SK-N-SH (cell line): Measurements from ENCODE around the gene CDK10. TPM values are rescaled to one million over a fixed set of nuclear protein-coding genes. Genes with fewer than 3 reads are reported as not detected.

Source experiments
- CTCF ChIA-PET: fragments of 300-600, 350-600 bp; formaldehyde crosslinking; extraction: SDS; loops from one replicate; lab custom pipeline; 2021; lab: Yijun Ruan, JAX
- POLR2A ChIA-PET: fragments of 350-600 bp; sonication (Branson Sonifier 250); formaldehyde crosslinking; extraction: SDS; loops from one replicate; lab custom pipeline; 2020; ENCODE audit warnings: antibody characterized with exemption, inconsistent platforms; lab: Yijun Ruan, JAX
- DNase-seq: peaks from one replicate; pipeline ENCODE4 v3.0.0; 2012
- H2AFZ ChIP-seq: fragments of 200-600 bp; sonication (generic); 2 replicates; pipeline ENCODE4 v1.8.1; 2016; ENCODE audit warnings: antibody characterized with exemption, mild to moderate bottlenecking, low read depth
- H3F3A ChIP-seq: fragments of 200-600 bp; sonication (generic); replicated peaks from 2 replicates; pipeline ENCODE3; 2016; ENCODE audit warnings: antibody characterized with exemption, mild to moderate bottlenecking; ENCODE audit not compliant: insufficient read depth
- H3K27ac ChIP-seq, 2 experiments: fragments of 200-500 bp in 1 of 2; fragments of 200-600 bp in 1 of 2; sonication (Bioruptor generic) in 1 of 2; sonication (generic), shearing (Covaris generic) in 1 of 2; 2 replicates each; pipeline versions ENCODE4 v1.5.1 to v1.6.1; 2014 to 2016; ENCODE audit warnings: low read depth in 2 of 2, inconsistent platforms in 1 of 2, low read length in 1 of 2, mild to moderate bottlenecking in 1 of 2, mixed read lengths in 1 of 2
- H3K27me3 ChIP-seq: fragments of 200-600 bp; sonication (generic), shearing (Covaris generic); 2 replicates; pipeline ENCODE4 v1.6.1; 2016; ENCODE audit warnings: mixed run types; ENCODE audit not compliant: insufficient read depth
- H3K36me3 ChIP-seq, 2 experiments: fragments of 200-500 bp in 1 of 2; fragments of 200-600 bp in 1 of 2; sonication (Bioruptor generic) in 1 of 2; sonication (generic) in 1 of 2; replicated peaks in 1 of 2; 2 replicates each; pipeline versions ENCODE3 to v1.5.1; 2014 to 2016; ENCODE audit warnings: low read length in 1 of 2, mild to moderate bottlenecking in 1 of 2; ENCODE audit not compliant: insufficient read depth in 2 of 2, control insufficient read depth in 1 of 2
- H3K4me1 ChIP-seq, 2 experiments: fragments of 200-500 bp in 1 of 2; fragments of 200-600 bp in 1 of 2; sonication (Bioruptor generic) in 1 of 2; sonication (generic), shearing (Covaris generic) in 1 of 2; 2 replicates each; pipeline versions ENCODE4 v1.5.1 to v1.6.1; 2014 to 2016; ENCODE audit warnings: low read depth in 1 of 2, low read length in 1 of 2, mixed run types in 1 of 2; ENCODE audit not compliant: insufficient read depth in 2 of 2, control insufficient read depth in 1 of 2
- H3K4me2 ChIP-seq: fragments of 200-600 bp; sonication (generic), shearing (Covaris generic); 2 replicates; pipeline ENCODE4 v1.6.1; 2017; ENCODE audit warnings: mixed run types
- H3K4me3 ChIP-seq, 2 experiments: fragments of 200-500 bp in 1 of 2; fragments of 200-600 bp in 1 of 2; sonication (Bioruptor generic) in 1 of 2; sonication (generic), shearing (Covaris generic) in 1 of 2; 2 replicates each; pipeline versions ENCODE4 v1.5.1 to v1.8.1; 2014 to 2016; ENCODE audit warnings: low read depth in 2 of 2, inconsistent platforms in 1 of 2, low read length in 1 of 2, mild to moderate bottlenecking in 1 of 2, mixed read lengths in 1 of 2, moderate library complexity in 1 of 2
- H3K79me2 ChIP-seq: fragments of 200-600 bp; sonication (generic); 2 replicates; pipeline ENCODE4 v1.8.1; 2017; ENCODE audit warnings: mild to moderate bottlenecking; ENCODE audit not compliant: insufficient read depth
- H3K9ac ChIP-seq: fragments of 200-600 bp; sonication (generic); 2 replicates; pipeline ENCODE4 v1.6.1; 2017; ENCODE audit warnings: mixed run types
- H3K9me2 ChIP-seq: fragments of 200-600 bp; sonication (generic); 2 replicates; pipeline ENCODE4 v1.6.1; 2017; ENCODE audit warnings: mixed run types
- H3K9me3 ChIP-seq: fragments of 200-600 bp; sonication (generic); 2 replicates; pipeline ENCODE4 v1.6.1; 2017; ENCODE audit warnings: mixed run types, mild to moderate bottlenecking, moderate library complexity
- H4K20me1 ChIP-seq: fragments of 200-600 bp; sonication (generic); 2 replicates; pipeline ENCODE4 v1.6.1; 2017; ENCODE audit warnings: mild to moderate bottlenecking, mixed run types; ENCODE audit not compliant: insufficient read depth
- ELF1 ChIP-seq: IDR thresholded peaks from 2 replicates; pipeline ENCODE4 v1.4.0; 2012
- FOXJ3 ChIP-seq: sonication (generic); formaldehyde crosslinking; IDR thresholded peaks from 2 replicates; pipeline ENCODE4 v1.5.1; 2020; ENCODE audit warnings: mild to moderate bottlenecking, missing genetic modification reagents
- GATA2 ChIP-seq: sonication (generic); formaldehyde crosslinking; IDR thresholded peaks from 2 replicates; pipeline ENCODE4 v1.5.0; 2020; ENCODE audit warnings: mild to moderate bottlenecking, missing genetic modification reagents
- JUND ChIP-seq: IDR thresholded peaks from 2 replicates; pipeline ENCODE4 v1.4.0; 2012
- MEF2A ChIP-seq: IDR thresholded peaks from 2 replicates; pipeline ENCODE4 v1.4.0; 2012; ENCODE audit warnings: low read depth, borderline replicate concordance
- NFIC ChIP-seq: IDR thresholded peaks from 2 replicates; pipeline ENCODE4 v1.4.0; 2012; ENCODE audit warnings: borderline replicate concordance
- NRF1 ChIP-seq: IDR thresholded peaks from 2 replicates; pipeline ENCODE4 v1.6.1; 2012; ENCODE audit warnings: low read depth, mild to moderate bottlenecking, low read length
- POLR2AphosphoS5 ChIP-seq: IDR thresholded peaks from 2 replicates; pipeline ENCODE4 v1.6.1; 2012; ENCODE audit warnings: low read depth, low read length
- RCOR1 ChIP-seq: fragments of 150-350 bp; IDR thresholded peaks from 2 replicates; pipeline ENCODE4 v1.6.1; 2017; ENCODE audit warnings: antibody characterized with exemption, low read length
- TEAD4 ChIP-seq: IDR thresholded peaks from 2 replicates; pipeline ENCODE4 v1.4.0; 2012; ENCODE audit warnings: mild to moderate bottlenecking, borderline replicate concordance; ENCODE audit not compliant: insufficient read depth
- YY1 ChIP-seq: IDR thresholded peaks from 2 replicates; pipeline ENCODE4 v1.4.0; 2012; ENCODE audit warnings: low read depth, mild to moderate bottlenecking
- WGBS: methylation state at CpG from one replicate; pipeline ENCODE4 v1.1.6; 2017; ENCODE audit warnings: low lambda C conversion rate; 5-methylcytosine and 5-hydroxymethylcytosine counted together
- polyA plus RNA-seq, 3 experiments: library from polyadenylated mRNA; depleted of rRNA; stranded (reverse); fragments of >200 nt; gene quantifications; 2 replicates each; pipeline ENCODE4 v1.2.3, GENCODE V29; 2012
- TF ChIP-seq, protein P1 (sequence below): IDR thresholded peaks from 2 replicates; pipeline ENCODE4 v1.4.0; 2012; ENCODE audit warnings: low read depth, borderline replicate concordance
- TF ChIP-seq, protein P2 (sequence below): IDR thresholded peaks from 2 replicates; pipeline ENCODE4 v1.6.1; 2012; ENCODE audit warnings: mild to moderate bottlenecking, low read depth, low read length, moderate library complexity
- TF ChIP-seq, protein P3 (sequence below): IDR thresholded peaks from 2 replicates; pipeline ENCODE4; 2012
- TF ChIP-seq, protein P4 (sequence below): fragments of 200-600 bp; sonication (generic); IDR thresholded peaks from 2 replicates; pipeline ENCODE4 v1.6.1; 2017; ENCODE audit warnings: antibody characterized with exemption, mild to moderate bottlenecking, moderate library complexity
- TF ChIP-seq, protein P5 (sequence below): IDR thresholded peaks from 2 replicates; pipeline ENCODE4 v1.4.0; 2012; ENCODE audit warnings: low read depth

CDK10 gene
- polyA plus RNA-seq, 1 of the 3 experiments (the other 2 are of a cell fraction) = 84.7 TPM

DNA sequence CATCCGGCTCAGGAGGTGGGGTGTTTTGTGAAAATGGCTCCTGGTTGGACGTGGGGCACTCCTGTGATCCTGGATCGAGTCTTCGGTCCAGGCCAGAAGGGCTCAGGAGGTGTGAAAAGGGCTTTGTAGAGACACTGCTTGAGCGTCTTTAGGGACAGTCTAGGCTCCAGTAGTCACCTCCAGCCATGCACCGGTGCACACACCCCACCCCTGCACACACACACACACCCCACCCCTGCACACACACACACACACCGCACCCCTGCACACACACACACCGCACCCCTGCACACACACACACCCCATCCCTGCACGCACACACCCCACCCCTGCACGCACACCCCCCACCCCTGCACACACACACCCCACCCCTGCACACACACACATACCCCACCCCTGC lies 48.0 kb upstream of the CDK10 start:
- no peaks in the 10 kb centered on the region for H3K9me2 ChIP-seq
- 84% methylated on average over 9 of the region's 10 CpGs for WGBS
- H3F3A ChIP-seq = peaks cover 12% of the 10 kb centered on the region
- ChIA-PET CTCF (no interaction called here), POLR2A (no interaction called here)
- no peak for DNase-seq
- no peaks in the 10 kb centered on the region for H3K9me3 ChIP-seq
- H4K20me1 ChIP-seq = no peaks in the 10 kb centered on the region
- H3K4me2 ChIP-seq = no peak overlapping the region
- no peak for TF ChIP-seq FOXJ3 (CRISPR knock-in tag)
- TF ChIP-seq, protein P1, sequence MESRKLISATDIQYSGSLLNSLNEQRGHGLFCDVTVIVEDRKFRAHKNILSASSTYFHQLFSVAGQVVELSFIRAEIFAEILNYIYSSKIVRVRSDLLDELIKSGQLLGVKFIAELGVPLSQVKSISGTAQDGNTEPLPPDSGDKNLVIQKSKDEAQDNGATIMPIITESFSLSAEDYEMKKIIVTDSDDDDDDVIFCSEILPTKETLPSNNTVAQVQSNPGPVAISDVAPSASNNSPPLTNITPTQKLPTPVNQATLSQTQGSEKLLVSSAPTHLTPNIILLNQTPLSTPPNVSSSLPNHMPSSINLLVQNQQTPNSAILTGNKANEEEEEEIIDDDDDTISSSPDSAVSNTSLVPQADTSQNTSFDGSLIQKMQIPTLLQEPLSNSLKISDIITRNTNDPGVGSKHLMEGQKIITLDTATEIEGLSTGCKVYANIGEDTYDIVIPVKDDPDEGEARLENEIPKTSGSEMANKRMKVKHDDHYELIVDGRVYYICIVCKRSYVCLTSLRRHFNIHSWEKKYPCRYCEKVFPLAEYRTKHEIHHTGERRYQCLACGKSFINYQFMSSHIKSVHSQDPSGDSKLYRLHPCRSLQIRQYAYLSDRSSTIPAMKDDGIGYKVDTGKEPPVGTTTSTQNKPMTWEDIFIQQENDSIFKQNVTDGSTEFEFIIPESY = no peak
- TF ChIP-seq, protein P2, sequence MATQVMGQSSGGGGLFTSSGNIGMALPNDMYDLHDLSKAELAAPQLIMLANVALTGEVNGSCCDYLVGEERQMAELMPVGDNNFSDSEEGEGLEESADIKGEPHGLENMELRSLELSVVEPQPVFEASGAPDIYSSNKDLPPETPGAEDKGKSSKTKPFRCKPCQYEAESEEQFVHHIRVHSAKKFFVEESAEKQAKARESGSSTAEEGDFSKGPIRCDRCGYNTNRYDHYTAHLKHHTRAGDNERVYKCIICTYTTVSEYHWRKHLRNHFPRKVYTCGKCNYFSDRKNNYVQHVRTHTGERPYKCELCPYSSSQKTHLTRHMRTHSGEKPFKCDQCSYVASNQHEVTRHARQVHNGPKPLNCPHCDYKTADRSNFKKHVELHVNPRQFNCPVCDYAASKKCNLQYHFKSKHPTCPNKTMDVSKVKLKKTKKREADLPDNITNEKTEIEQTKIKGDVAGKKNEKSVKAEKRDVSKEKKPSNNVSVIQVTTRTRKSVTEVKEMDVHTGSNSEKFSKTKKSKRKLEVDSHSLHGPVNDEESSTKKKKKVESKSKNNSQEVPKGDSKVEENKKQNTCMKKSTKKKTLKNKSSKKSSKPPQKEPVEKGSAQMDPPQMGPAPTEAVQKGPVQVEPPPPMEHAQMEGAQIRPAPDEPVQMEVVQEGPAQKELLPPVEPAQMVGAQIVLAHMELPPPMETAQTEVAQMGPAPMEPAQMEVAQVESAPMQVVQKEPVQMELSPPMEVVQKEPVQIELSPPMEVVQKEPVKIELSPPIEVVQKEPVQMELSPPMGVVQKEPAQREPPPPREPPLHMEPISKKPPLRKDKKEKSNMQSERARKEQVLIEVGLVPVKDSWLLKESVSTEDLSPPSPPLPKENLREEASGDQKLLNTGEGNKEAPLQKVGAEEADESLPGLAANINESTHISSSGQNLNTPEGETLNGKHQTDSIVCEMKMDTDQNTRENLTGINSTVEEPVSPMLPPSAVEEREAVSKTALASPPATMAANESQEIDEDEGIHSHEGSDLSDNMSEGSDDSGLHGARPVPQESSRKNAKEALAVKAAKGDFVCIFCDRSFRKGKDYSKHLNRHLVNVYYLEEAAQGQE = no peak
- TF ChIP-seq RCOR1 = no peak
- no peak for TF ChIP-seq MEF2A
- TF ChIP-seq POLR2AphosphoS5 = no peak
- TF ChIP-seq JUND = no peak
- TF ChIP-seq, protein P3, sequence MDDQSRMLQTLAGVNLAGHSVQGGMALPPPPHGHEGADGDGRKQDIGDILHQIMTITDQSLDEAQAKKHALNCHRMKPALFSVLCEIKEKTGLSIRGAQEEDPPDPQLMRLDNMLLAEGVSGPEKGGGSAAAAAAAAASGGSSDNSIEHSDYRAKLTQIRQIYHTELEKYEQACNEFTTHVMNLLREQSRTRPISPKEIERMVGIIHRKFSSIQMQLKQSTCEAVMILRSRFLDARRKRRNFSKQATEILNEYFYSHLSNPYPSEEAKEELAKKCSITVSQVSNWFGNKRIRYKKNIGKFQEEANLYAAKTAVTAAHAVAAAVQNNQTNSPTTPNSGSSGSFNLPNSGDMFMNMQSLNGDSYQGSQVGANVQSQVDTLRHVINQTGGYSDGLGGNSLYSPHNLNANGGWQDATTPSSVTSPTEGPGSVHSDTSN = no peak
- H3K27me3 ChIP-seq = no peaks in the 10 kb centered on the region
- peaks cover 0 to 7% of the 10 kb centered on the region in 2 experiments; a peak in 1 of 4 replicates for H3K4me1 ChIP-seq
- H3K79me2 ChIP-seq = no peaks in the 10 kb centered on the region
- H3K4me3 ChIP-seq = no peak overlapping the region
- H3K36me3 ChIP-seq = no peaks in the 10 kb centered on the region
- H2AFZ ChIP-seq = no peak overlapping the region
- H3K9ac ChIP-seq = no peak overlapping the region
- no peak overlapping the region for H3K27ac ChIP-seq

DNA sequence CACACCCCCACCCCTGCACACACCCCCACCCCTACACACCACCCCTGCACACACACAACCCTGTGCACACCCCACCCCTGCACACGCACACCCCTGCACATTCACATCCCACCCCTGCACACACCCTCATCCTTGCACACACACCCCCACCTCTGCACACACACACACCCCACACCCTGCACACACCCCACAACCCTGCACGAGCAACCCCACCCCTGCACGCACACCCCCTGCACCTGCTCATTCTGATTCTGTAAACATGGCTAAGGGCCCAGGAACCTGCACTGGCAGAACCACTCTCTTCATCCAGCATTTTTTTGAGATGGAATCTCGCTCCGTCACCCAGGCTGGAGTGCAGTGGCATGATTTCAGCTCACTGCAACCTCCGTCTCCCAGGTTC lies 47.1 kb upstream of the CDK10 start:
- Histone ChIP-seq H3K4me1 (peaks cover 0 to 5% of the 10 kb centered on the region in 2 experiments; a peak in 1 of 4 replicates), H3K4me2 (no peak overlapping the region), H3K9me2 (no peaks in the 10 kb centered on the region), H3K27me3 (no peaks in the 10 kb centered on the region), H3K27ac (no peak overlapping the region), H3K4me3 (no peak overlapping the region), H3F3A (peaks cover 6% of the 10 kb centered on the region), H4K20me1 (no peaks in the 10 kb centered on the region), H3K9me3 (no peaks in the 10 kb centered on the region), H3K36me3 (peaks cover 0 to 4% of the 10 kb centered on the region in 2 experiments), H2AFZ (no peak overlapping the region), H3K79me2 (no peaks in the 10 kb centered on the region), H3K9ac (no peak overlapping the region)
- no peak for DNase-seq
- TF ChIP-seq, protein P1 = no peak
- no peak for TF ChIP-seq GATA2
- TF ChIP-seq FOXJ3 (CRISPR knock-in tag) = no peak
- no peak for TF ChIP-seq TEAD4
- no peak for TF ChIP-seq NRF1
- TF ChIP-seq, protein P4, sequence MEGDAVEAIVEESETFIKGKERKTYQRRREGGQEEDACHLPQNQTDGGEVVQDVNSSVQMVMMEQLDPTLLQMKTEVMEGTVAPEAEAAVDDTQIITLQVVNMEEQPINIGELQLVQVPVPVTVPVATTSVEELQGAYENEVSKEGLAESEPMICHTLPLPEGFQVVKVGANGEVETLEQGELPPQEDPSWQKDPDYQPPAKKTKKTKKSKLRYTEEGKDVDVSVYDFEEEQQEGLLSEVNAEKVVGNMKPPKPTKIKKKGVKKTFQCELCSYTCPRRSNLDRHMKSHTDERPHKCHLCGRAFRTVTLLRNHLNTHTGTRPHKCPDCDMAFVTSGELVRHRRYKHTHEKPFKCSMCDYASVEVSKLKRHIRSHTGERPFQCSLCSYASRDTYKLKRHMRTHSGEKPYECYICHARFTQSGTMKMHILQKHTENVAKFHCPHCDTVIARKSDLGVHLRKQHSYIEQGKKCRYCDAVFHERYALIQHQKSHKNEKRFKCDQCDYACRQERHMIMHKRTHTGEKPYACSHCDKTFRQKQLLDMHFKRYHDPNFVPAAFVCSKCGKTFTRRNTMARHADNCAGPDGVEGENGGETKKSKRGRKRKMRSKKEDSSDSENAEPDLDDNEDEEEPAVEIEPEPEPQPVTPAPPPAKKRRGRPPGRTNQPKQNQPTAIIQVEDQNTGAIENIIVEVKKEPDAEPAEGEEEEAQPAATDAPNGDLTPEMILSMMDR = no peak
- TF ChIP-seq, protein P5, sequence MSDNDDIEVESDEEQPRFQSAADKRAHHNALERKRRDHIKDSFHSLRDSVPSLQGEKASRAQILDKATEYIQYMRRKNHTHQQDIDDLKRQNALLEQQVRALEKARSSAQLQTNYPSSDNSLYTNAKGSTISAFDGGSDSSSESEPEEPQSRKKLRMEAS = no peak
- no peak for TF ChIP-seq YY1
- TF ChIP-seq MEF2A = no peak
- TF ChIP-seq ELF1 = no peak
- TF ChIP-seq NFIC = no peak
- WGBS = 76% methylated on average over 6 of the region's 6 CpGs
- ChIA-PET POLR2A (no interaction called here), CTCF (interaction anchor here (1.3 to 4.0 kb wide), 3 partner anchors 10 to 75 kb away, joined by 3 to 44 read pairs (median 20); partner anchors contain the start of gene DPEP1)
